ENCODE data around the gene PHLDA2.
A peak's percentile ranks its signal among the peaks of the same experiment; 100 is the strongest.

PHLDA2 gene

GRCh38 chr11:2885017-2885677 lies 44.1 kb downstream of the PHLDA2 start:
- Histone ChIP-seq H3K4me3 (ENCODE audit: low read depth, low read length) (peak overlapping the region; percentile 47), H3K27ac (ENCODE audit: extremely low read depth, low read depth, low read length) (no peak overlapping the region), H3K4me1 (ENCODE audit: control insufficient read depth, insufficient read depth, low read length) (no peaks in the 10 kb centered on the region), H3K36me3 (ENCODE audit: control insufficient read depth in 2 of 2, insufficient read depth in 1 of 2, low read length in 2 of 2) (no peaks in the 10 kb centered on the region), H3K9me3 (ENCODE audit: control insufficient read depth, insufficient read depth, low read depth, low read length) (no peaks in the 10 kb centered on the region)
- ChIA-PET POLR2A (interaction anchor here (1.4 to 2.5 kb wide), 2 partner anchors 44 to 351 kb away, joined by 4 to 10 read pairs; partner anchors contain the start of gene PHLDA2), CTCF (interaction anchor here (0.5 to 16.8 kb wide), 5 partner anchors 10 to 509 kb away, joined by 3 to 456 read pairs (median 3); no protein-coding TSS in a partner anchor)
- TF ChIP-seq KLF1 (tag by site-specific recombination; IDR thresholded peaks at IDR 0.05) (no peak), YY2 (tag by site-specific recombination; IDR thresholded peaks at IDR 0.05) (peak; percentile 25; the same call in 1 of the 2 replicates), ZNF248 (tag by site-specific recombination; IDR thresholded peaks at IDR 0.05) (no peak), YY1 (tag by site-specific recombination; IDR thresholded peaks at IDR 0.05) (no peak), SP7 (tag by site-specific recombination; IDR thresholded peaks at IDR 0.05) (no peak; the same call in 1 of the 2 replicates), ZFP37 (tag by site-specific recombination; IDR thresholded peaks at IDR 0.05) (no peak), ZNF366 (tag by site-specific recombination; conservative IDR thresholded peaks at IDR 0.05) (0 out of 2 replicates have a peak, but pooled peaks have one; percentile 19), ZSCAN18 (tag by site-specific recombination; IDR thresholded peaks at IDR 0.05) (no peak), TRIM28 (IDR thresholded peaks at IDR 0.05; ENCODE audit: borderline replicate concordance, low read length) (no peak), KLF8 (tag by site-specific recombination; IDR thresholded peaks at IDR 0.05) (no peak), ZNF302 (tag by site-specific recombination; IDR thresholded peaks at IDR 0.05; ENCODE audit: low read depth) (no peak), ZNF792 (tag by site-specific recombination; IDR thresholded peaks at IDR 0.05) (no peak), ZNF624 (tag by site-specific recombination; IDR thresholded peaks at IDR 0.05) (no peak), ZNF394 (tag by site-specific recombination; IDR thresholded peaks at IDR 0.05; ENCODE audit: borderline replicate concordance) (no peak), ZNF660 (tag by site-specific recombination; IDR thresholded peaks at IDR 0.05) (no peak), PRDM1 (tag by site-specific recombination; IDR thresholded peaks at IDR 0.05) (no peak), ZNF501 (tag by site-specific recombination; IDR thresholded peaks at IDR 0.05) (no peak), KLF7 (tag by site-specific recombination; IDR thresholded peaks at IDR 0.05; ENCODE audit: borderline replicate concordance) (no peak), ZFHX2 (tag by site-specific recombination; conservative IDR thresholded peaks at IDR 0.05) (peak; percentile 37; the same call in 1 of the 2 replicates), GLIS1 (tag by site-specific recombination; IDR thresholded peaks at IDR 0.05) (no peak), KLF9 (tag by site-specific recombination; IDR thresholded peaks at IDR 0.05; ENCODE audit: low read depth) (peak; percentile 69; the same call in 1 of the 2 replicates), ZBTB8A (tag by site-specific recombination; IDR thresholded peaks at IDR 0.05) (peak; percentile 89), ZFP41 (tag by site-specific recombination; IDR thresholded peaks at IDR 0.05; ENCODE audit: borderline replicate concordance) (no peak), ZNF155 (tag by site-specific recombination; IDR thresholded peaks at IDR 0.05) (no peak), ZNF157 (tag by site-specific recombination; IDR thresholded peaks at IDR 0.05) (no peak), ZNF623 (tag by site-specific recombination; IDR thresholded peaks at IDR 0.05) (no peak), ZNF335 (tag by site-specific recombination; conservative IDR thresholded peaks at IDR 0.05) (peak; percentile 60), ZNF362 (tag by site-specific recombination; IDR thresholded peaks at IDR 0.05) (no peak), ZNF610 (tag by site-specific recombination; IDR thresholded peaks at IDR 0.05; ENCODE audit: borderline replicate concordance) (no peak), ZBTB26 (tag by site-specific recombination; optimal IDR thresholded peaks at IDR 0.05) (peak; percentile 72), PATZ1 (tag by site-specific recombination; IDR thresholded peaks at IDR 0.05) (no peak), ZNF211 (tag by site-specific recombination; IDR thresholded peaks at IDR 0.05; ENCODE audit: low read depth) (no peak), ZBTB7A (tag by site-specific recombination; IDR thresholded peaks at IDR 0.05; ENCODE audit: low read depth) (0 out of 2 replicates have a peak, but pooled peaks have one; percentile 59), ZNF785 (tag by site-specific recombination; IDR thresholded peaks at IDR 0.05) (peak; percentile 74; the same call in 1 of the 2 replicates), SETDB1 (IDR thresholded peaks at IDR 0.05; ENCODE audit: insufficient read length, low read length) (peak; percentile 11)
